ENCODE results near the gene TNFRSF11A.

The TNFRSF11A gene

GRCh38 chr18:62328586-62329525 lies 3.7 kb downstream of the TNFRSF11A start:
- no peak for DNase-seq (ENCODE audit: low read depth)
- H3K4me3 ChIP-seq (ENCODE audit: control insufficient read depth, low read depth, low read length) = no peak overlapping the region
- no peak for TF ChIP-seq CTCF (conservative IDR thresholded peaks at IDR 0.05; ENCODE audit: control insufficient read depth, insufficient read depth, low read depth, low read length)

- no peak overlapping the region for H3K4me3 ChIP-seq (ENCODE audit: control insufficient read depth, low read depth, low read length)
- TF ChIP-seq CTCF (conservative IDR thresholded peaks at IDR 0.05; ENCODE audit: control insufficient read depth, insufficient read depth, low read depth, low read length) = no peak
- peak; percentile 7 for DNase-seq (ENCODE audit: low read depth)
These were observed 4.8 kb downstream of the TNFRSF11A start for GRCh38 chr18:62329691-62330454.

GRCh38 chr18:62330650-62331049 lies 5.5 kb downstream of the TNFRSF11A start:
- TF ChIP-seq CTCF (conservative IDR thresholded peaks at IDR 0.05; ENCODE audit: control insufficient read depth, insufficient read depth, low read depth, low read length) = no peak
- H3K4me3 ChIP-seq (ENCODE audit: control insufficient read depth, low read depth, low read length) = no peak overlapping the region
- DNase-seq (ENCODE audit: low read depth) = no peak

- no peak overlapping the region for H3K4me3 ChIP-seq (ENCODE audit: control insufficient read depth, low read depth, low read length)
- TF ChIP-seq CTCF (conservative IDR thresholded peaks at IDR 0.05; ENCODE audit: control insufficient read depth, insufficient read depth, low read depth, low read length) = no peak
- DNase-seq (ENCODE audit: low read depth) = no peak
These were observed 6.7 kb downstream of the TNFRSF11A start for GRCh38 chr18:62331581-62332356.

GRCh38 chr18:62332431-62332830 lies 7.3 kb downstream of the TNFRSF11A start:
- no peak overlapping the region for H3K4me3 ChIP-seq (ENCODE audit: control insufficient read depth, low read depth, low read length)
- TF ChIP-seq CTCF (conservative IDR thresholded peaks at IDR 0.05; ENCODE audit: control insufficient read depth, insufficient read depth, low read depth, low read length) = no peak
- no peak for DNase-seq (ENCODE audit: low read depth)

GRCh38 chr18:62332964-62333695 lies 8.0 kb downstream of the TNFRSF11A start:
- no peak for DNase-seq (ENCODE audit: low read depth)
- H3K4me3 ChIP-seq (ENCODE audit: control insufficient read depth, low read depth, low read length) = no peak overlapping the region
- TF ChIP-seq CTCF (conservative IDR thresholded peaks at IDR 0.05; ENCODE audit: control insufficient read depth, insufficient read depth, low read depth, low read length) = no peak

Data from fibroblast of mammary gland (primary cell).